Natural killer cell (primary cell): ENCODE measurements around the gene OR2F1. TPM values are rescaled to one million over a fixed set of nuclear protein-coding genes. Genes with fewer than 3 reads are reported as not detected.

Source experiments
- ATAC-seq, 3 donors: fragments of 150-1000 bp in 2 of 3; fragments of 200-7000 bp in 1 of 3; cut with Tn5 transposase; 1 replicate in 1 of 3; 2 replicates in 2 of 3; pipeline ENCODE4 v1.10.0; 2021; ENCODE audit warnings: mild to moderate bottlenecking in 2 of 3, moderate library complexity in 2 of 3
- DNase-seq, 2 donors: peaks; one replicate each; pipeline versions ENCODE4 v3.0.0 to v3.0.0-alpha.2; 2013 to 2021; ENCODE audit warnings: mixed read lengths in 1 of 2
- H3K27ac ChIP-seq: one replicate; pipeline ENCODE4 v1.5.1; 2013; ENCODE audit warnings: mild to moderate bottlenecking, low read length
- H3K27me3 ChIP-seq: one replicate; pipeline ENCODE4 v1.6.1; 2013; ENCODE audit warnings: low read length; ENCODE audit not compliant: control insufficient read depth, insufficient read depth
- H3K36me3 ChIP-seq: one replicate; pipeline ENCODE4 v1.6.1; 2013; ENCODE audit warnings: low read length; ENCODE audit not compliant: control insufficient read depth, insufficient read depth
- H3K4me1 ChIP-seq: one replicate; pipeline ENCODE4 v1.6.1; 2013; ENCODE audit warnings: low read length; ENCODE audit not compliant: control insufficient read depth, insufficient read depth
- H3K4me3 ChIP-seq: one replicate; pipeline ENCODE4 v1.5.1; 2013; ENCODE audit warnings: low read length
- H3K9me3 ChIP-seq: one replicate; pipeline ENCODE4 v1.6.1; 2013; ENCODE audit warnings: low read length; ENCODE audit not compliant: control insufficient read depth, insufficient read depth
- H3K27ac Mint-ChIP-seq, 2 donors: one replicate each; pipeline ENCODE4 v1.8.0; 2022; ENCODE audit warnings: mild to moderate bottlenecking in 2 of 2, mixed read lengths in 2 of 2, moderate library complexity in 1 of 2
- H3K27me3 Mint-ChIP-seq, 2 donors: one replicate each; pipeline ENCODE4 v1.8.0; 2022; ENCODE audit warnings: low read depth in 2 of 2, mixed read lengths in 2 of 2
- H3K36me3 Mint-ChIP-seq: one replicate; pipeline ENCODE4 v1.8.0; 2022; ENCODE audit warnings: mixed read lengths
- H3K4me1 Mint-ChIP-seq, 2 donors: one replicate each; pipeline ENCODE4 v1.8.0; 2022; ENCODE audit warnings: mixed read lengths in 2 of 2
- H3K4me3 Mint-ChIP-seq: one replicate; pipeline ENCODE4 v1.8.0; 2022; ENCODE audit warnings: mild to moderate bottlenecking, moderate library complexity, mixed read lengths
- H3K9me3 Mint-ChIP-seq, 2 donors: one replicate each; pipeline ENCODE4 v1.8.0; 2022; ENCODE audit warnings: mixed read lengths in 2 of 2
- CTCF ChIP-seq: fragments of 200-600 bp; IDR thresholded peaks from one replicate; pipeline ENCODE4 v1.8.0; 2022; ENCODE audit warnings: antibody characterized with exemption
- WGBS: methylation state at CpG from one replicate; pipeline ENCODE4 v1.1.7; 2013; ENCODE audit warnings: missing lambda C conversion rate; ENCODE audit not compliant: insufficient coverage; 5-methylcytosine and 5-hydroxymethylcytosine counted together
- intact Hi-C: fragments of 100-400 bp; cut with micrococcal nuclease; formaldehyde crosslinking; loops from one replicate; pipeline ENCODE4 v1.14.2; 2022
- total RNA-seq, 4 donors: library from RNA; stranded (reverse); fragments of 120-200 nt in 1 of 4; gene quantifications; one replicate each; pipeline versions ENCODE4 v1.2.3 to v1.2.4, GENCODE V29; 2013 to 2022

OR2F1 gene
- total RNA-seq, 3 donors from 2014 or later (not counting 1 experiment from before 2014, with no cell fraction given), result not detected

- no peaks in the 10 kb centered on the region for H3K9me3 Mint-ChIP-seq
- Histone ChIP-seq H3K9me3 (no peaks in the 10 kb centered on the region), H3K4me1 (no peaks in the 10 kb centered on the region), H3K36me3 (no peaks in the 10 kb centered on the region), H3K27me3 (no peaks in the 10 kb centered on the region), H3K27ac (no peak overlapping the region), H3K4me3 (no peak overlapping the region)
- H3K27ac Mint-ChIP-seq, result no peak overlapping the region
- intact Hi-C loops, result no loop called here
- peaks cover 5 to 12% of the 10 kb centered on the region in 2 donors for H3K27me3 Mint-ChIP-seq
- TF ChIP-seq CTCF, result no peak
- no peaks in the 10 kb centered on the region for H3K36me3 Mint-ChIP-seq
- no peaks in the 10 kb centered on the region for H3K4me1 Mint-ChIP-seq
- DNase-seq, result no peak
- WGBS, result 94% methylated on average over 2 of the region's 2 CpGs
- ATAC-seq, result no peak
- H3K4me3 Mint-ChIP-seq, result no peak overlapping the region
Measured at GRCh38 chr7:143978585-143978984, 23.9 kb downstream of the OR2F1 start.

- Histone ChIP-seq H3K4me3 (no peak overlapping the region), H3K27ac (no peak overlapping the region), H3K36me3 (no peaks in the 10 kb centered on the region), H3K27me3 (no peaks in the 10 kb centered on the region), H3K4me1 (no peaks in the 10 kb centered on the region), H3K9me3 (no peaks in the 10 kb centered on the region)
- Mint-ChIP-seq H3K4me1 (no peaks in the 10 kb centered on the region), H3K27ac (no peak overlapping the region), H3K9me3 (no peaks in the 10 kb centered on the region), H3K4me3 (no peak overlapping the region), H3K27me3 (peaks cover 5 to 8% of the 10 kb centered on the region in 2 donors), H3K36me3 (no peaks in the 10 kb centered on the region)
- 92% methylated on average over 1 of the region's 1 CpG for WGBS
- no peak for TF ChIP-seq CTCF
- no peak for DNase-seq
- no peak for ATAC-seq
- intact Hi-C loops, result no loop called here
Measured at GRCh38 chr7:143979359-143979758, 24.7 kb downstream of the OR2F1 start.

DNA sequence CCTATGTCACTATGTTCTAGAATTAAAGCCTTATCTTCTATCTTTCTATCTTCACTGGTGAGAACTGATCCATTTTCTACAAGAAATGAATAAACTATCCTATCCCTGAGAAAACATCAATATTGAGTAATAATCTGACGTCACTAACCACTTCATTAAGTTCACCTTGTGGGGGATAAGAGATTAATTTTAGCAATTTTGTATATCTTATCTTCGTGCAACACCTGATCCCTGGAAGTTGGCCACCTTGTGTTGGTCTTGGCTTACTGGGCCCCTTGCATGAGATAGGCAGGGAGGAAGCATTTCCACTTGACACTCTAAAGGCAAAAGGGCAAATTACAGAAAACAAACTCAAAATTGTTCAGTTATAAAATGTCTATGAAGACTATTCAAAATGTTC, 25.4 kb downstream of the OR2F1 start:
- Histone ChIP-seq H3K36me3 (no peaks in the 10 kb centered on the region), H3K4me1 (no peaks in the 10 kb centered on the region), H3K27me3 (no peaks in the 10 kb centered on the region), H3K27ac (no peak overlapping the region), H3K9me3 (no peaks in the 10 kb centered on the region), H3K4me3 (no peak overlapping the region)
- Mint-ChIP-seq H3K27me3 (peaks cover 1 to 2% of the 10 kb centered on the region in 2 donors), H3K36me3 (no peaks in the 10 kb centered on the region), H3K4me3 (no peak overlapping the region), H3K9me3 (no peaks in the 10 kb centered on the region), H3K27ac (no peak overlapping the region), H3K4me1 (no peaks in the 10 kb centered on the region)
- WGBS, result no CpG with 5 or more reads among the region's 2 CpGs
- DNase-seq (no peak), ATAC-seq (no peak)
- intact Hi-C loops, result no loop called here
- no peak for TF ChIP-seq CTCF

GRCh38 chr7:143980746-143981510, 26.3 kb downstream of the OR2F1 start:
- H3K4me3 ChIP-seq, result no peak overlapping the region
- no peaks in the 10 kb centered on the region for H3K9me3 ChIP-seq
- H3K27ac ChIP-seq, result no peak overlapping the region
- 94% methylated on average over 8 of the region's 10 CpGs for WGBS
- no peaks in the 10 kb centered on the region for H3K36me3 ChIP-seq
- no peaks in the 10 kb centered on the region for H3K27me3 ChIP-seq
- ATAC-seq (no peak), DNase-seq (no peak)
- no peaks in the 10 kb centered on the region for H3K36me3 Mint-ChIP-seq
- H3K9me3 Mint-ChIP-seq, result no peaks in the 10 kb centered on the region
- no peaks in the 10 kb centered on the region for H3K27me3 Mint-ChIP-seq
- no peak overlapping the region for H3K4me3 Mint-ChIP-seq
- intact Hi-C loops, result no loop called here
- H3K27ac Mint-ChIP-seq, result no peak overlapping the region
- no peaks in the 10 kb centered on the region for H3K4me1 Mint-ChIP-seq
- no peak for TF ChIP-seq CTCF
- H3K4me1 ChIP-seq, result no peaks in the 10 kb centered on the region
